HG03342 (cell line): ENCODE measurements around the gene RIT2.
"Not testable (repeated sequence)": the region's sequence is repeated elsewhere in the genome, so short reads cannot be mapped to it uniquely, and the experiment has no call there.

Experiments
- ATAC-seq: cut with Tn5 transposase; IDR thresholded peaks from one replicate; pipeline ENCODE4 v1.9.1; 2021; ENCODE audit warnings: mild to moderate bottlenecking, moderate library complexity; ENCODE audit not compliant: unreplicated experiment

Gene RIT2

GRCh38 chr18:42854558-42854957 lies 260.9 kb downstream of the RIT2 start:
- no peak for ATAC-seq

- no peak for ATAC-seq
Measured at GRCh38 chr18:42850174-42851083, 265.1 kb downstream of the RIT2 start.

GRCh38 chr18:42839408-42839807 lies 276.1 kb downstream of the RIT2 start:
- ATAC-seq = no peak

GRCh38 chr18:42838546-42839145 lies 276.8 kb downstream of the RIT2 start:
- no peak for ATAC-seq

GRCh38 chr18:42830936-42831335 lies 284.5 kb downstream of the RIT2 start:
- no peak for ATAC-seq

GRCh38 chr18:42828881-42829280 lies 286.6 kb downstream of the RIT2 start:
- ATAC-seq = no peak

GRCh38 chr18:42824178-42824577 lies 291.3 kb downstream of the RIT2 start:
- ATAC-seq = no peak

- no peak for ATAC-seq
Measured at GRCh38 chr18:42822711-42823110, 292.8 kb downstream of the RIT2 start.

- ATAC-seq = no peak
Measured at GRCh38 chr18:42821492-42821891, 294.0 kb downstream of the RIT2 start.

- ATAC-seq = no peak
Measured at GRCh38 chr18:42814618-42815017, 300.9 kb downstream of the RIT2 start.

- no peak for ATAC-seq
Measured at GRCh38 chr18:42814184-42814583, 301.3 kb downstream of the RIT2 start.

GRCh38 chr18:42813570-42813969 lies 301.9 kb downstream of the RIT2 start:
- ATAC-seq = no peak

GRCh38 chr18:42807887-42808286 lies 307.6 kb downstream of the RIT2 start:
- no peak for ATAC-seq

- no peak for ATAC-seq
Measured at GRCh38 chr18:42801706-42802105, 313.8 kb downstream of the RIT2 start.

- no peak for ATAC-seq
Measured at GRCh38 chr18:42798606-42799170, 316.8 kb downstream of the RIT2 start.

GRCh38 chr18:42795213-42795789 lies 320.2 kb downstream of the RIT2 start:
- ATAC-seq = not testable (repeated sequence)

- ATAC-seq = no peak
Measured at GRCh38 chr18:42792731-42793130, 322.8 kb downstream of the RIT2 start.

GRCh38 chr18:42784632-42785031 lies 330.9 kb downstream of the RIT2 start:
- no peak for ATAC-seq

GRCh38 chr18:42782929-42783328 lies 332.6 kb downstream of the RIT2 start:
- ATAC-seq = no peak

- no peak for ATAC-seq
Measured at GRCh38 chr18:42781298-42781815, 334.1 kb downstream of the RIT2 start.

GRCh38 chr18:42780171-42780570 lies 335.3 kb downstream of the RIT2 start:
- ATAC-seq = no peak
